ENCODE measurements around the gene SOX21.
A peak's percentile ranks its signal among the peaks of the same experiment; 100 is the strongest.
"Not testable (repeated sequence)": the region's sequence is repeated elsewhere in the genome, so short reads cannot be mapped to it uniquely, and the experiment has no call there.

SOX21 gene

GRCh38 chr13:94712287-94712811, at the start of gene SOX21:
Gene SOX21 (minus strand): TSS chr13:94712545. CDS start chr13:94712049, 496 bp downstream.
- no peak for DNase-seq (ENCODE audit: low spot score)

DNA sequence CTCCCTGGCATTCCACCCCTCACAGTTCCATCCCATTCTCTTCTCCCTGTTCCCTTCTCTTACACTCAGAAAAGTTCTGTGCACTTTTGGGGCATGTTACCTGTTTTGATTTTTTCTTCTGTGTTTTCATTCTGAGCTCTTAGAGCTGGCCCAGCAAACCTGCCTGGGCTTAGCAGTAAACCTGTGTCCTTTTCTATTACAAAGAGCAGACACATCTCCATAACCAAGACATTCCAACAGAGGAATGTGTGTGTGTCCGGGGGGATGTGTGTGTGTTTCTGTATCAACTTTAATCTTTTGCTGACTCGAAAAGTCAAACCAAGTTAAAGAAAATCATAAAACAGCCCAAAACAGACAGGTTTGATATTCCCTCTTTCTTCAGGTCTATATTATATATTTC, 49.1 kb upstream of the SOX21 start:
- DNase-seq (ENCODE audit: low spot score) = no peak

GRCh38 chr13:94759120-94759728, 46.9 kb upstream of the SOX21 start:
- no peak for DNase-seq (ENCODE audit: low spot score)

- no peak for DNase-seq (ENCODE audit: low spot score)
Observed at GRCh38 chr13:94758436-94758960, 46.2 kb upstream of the SOX21 start.

GRCh38 chr13:94753327-94753726, 41.0 kb upstream of the SOX21 start:
- no peak for DNase-seq (ENCODE audit: low spot score)

DNA sequence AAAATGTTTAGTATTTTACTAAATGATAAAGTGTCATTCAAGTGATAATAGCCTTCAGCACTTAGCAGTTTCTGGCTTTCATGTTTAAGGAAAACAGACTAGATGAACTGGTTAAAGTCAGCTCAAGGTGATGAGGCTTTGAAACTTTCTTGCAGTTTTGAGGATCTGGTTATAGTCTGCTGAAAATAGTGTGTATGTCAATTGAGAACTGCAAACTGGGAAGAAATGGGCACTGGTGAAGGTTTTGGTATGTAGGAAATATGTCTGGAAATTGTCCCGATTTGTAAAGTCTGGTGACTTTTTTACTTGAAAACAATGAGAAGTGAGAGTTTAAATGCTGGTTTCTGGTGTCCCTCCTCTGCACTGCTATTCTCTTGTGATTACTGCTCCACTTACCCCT, 36.8 kb upstream of the SOX21 start:
- no peak for DNase-seq (ENCODE audit: low spot score)

DNA sequence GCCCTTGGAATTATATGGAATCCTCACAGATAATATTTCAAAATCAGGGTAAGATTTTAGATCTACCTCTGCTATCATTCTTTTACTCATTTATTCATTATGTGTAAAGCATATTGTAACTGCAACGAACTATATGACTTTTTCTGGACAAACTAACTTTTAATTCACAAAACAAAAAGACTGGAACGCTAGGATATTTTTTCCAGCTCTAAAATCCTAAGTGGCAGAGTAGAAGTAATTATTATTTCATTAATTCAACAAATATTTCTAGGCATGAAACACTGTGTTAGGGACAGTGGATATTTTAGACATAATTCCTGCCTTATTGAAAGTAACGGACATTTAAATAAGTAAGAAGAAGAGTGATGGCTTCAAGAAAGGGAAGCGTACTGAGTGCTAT, 26.9 kb upstream of the SOX21 start:
- DNase-seq (ENCODE audit: low spot score) = no peak

- no peak for DNase-seq (ENCODE audit: low spot score)
Observed at GRCh38 chr13:94731028-94731427, 18.7 kb upstream of the SOX21 start.

DNA sequence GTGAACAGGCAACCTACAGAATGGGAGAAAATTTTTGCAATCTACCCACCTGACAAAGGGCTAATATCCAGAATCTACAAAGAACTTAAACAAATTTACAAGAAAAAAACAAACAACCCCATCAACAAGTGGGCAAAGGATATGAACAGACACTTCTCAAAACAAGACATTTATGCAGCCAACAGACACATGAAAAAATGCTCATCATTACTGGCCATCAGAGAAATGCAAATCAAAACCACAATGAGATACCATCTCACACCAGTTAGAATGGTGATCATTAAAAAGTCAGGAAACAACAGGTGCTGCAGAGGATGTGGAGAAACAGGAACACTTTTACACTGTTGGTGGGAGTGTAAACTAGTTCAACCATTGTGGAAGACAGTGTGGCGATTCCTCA, 17.6 kb upstream of the SOX21 start:
- not testable (repeated sequence) for DNase-seq (ENCODE audit: low spot score)

DNA sequence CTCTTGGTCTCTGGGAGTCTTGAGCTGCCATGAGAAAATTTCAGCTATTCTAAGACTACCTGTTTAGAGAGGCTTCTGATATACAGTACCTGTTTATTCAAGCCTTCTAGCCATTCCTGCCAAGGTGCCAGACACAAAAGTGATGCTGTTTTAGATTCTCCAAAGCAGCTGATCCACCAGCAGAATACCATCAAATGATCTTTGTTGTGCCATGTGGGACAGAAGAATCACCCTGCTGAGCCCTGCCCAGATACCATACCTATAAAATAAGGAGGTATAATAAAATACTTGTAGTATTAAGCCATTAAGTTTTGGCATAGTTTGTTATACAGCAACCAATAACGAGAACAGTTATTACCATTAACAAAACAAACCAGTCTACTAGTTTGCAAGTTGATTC, 14.1 kb upstream of the SOX21 start:
- no peak for DNase-seq (ENCODE audit: low spot score)

DNA sequence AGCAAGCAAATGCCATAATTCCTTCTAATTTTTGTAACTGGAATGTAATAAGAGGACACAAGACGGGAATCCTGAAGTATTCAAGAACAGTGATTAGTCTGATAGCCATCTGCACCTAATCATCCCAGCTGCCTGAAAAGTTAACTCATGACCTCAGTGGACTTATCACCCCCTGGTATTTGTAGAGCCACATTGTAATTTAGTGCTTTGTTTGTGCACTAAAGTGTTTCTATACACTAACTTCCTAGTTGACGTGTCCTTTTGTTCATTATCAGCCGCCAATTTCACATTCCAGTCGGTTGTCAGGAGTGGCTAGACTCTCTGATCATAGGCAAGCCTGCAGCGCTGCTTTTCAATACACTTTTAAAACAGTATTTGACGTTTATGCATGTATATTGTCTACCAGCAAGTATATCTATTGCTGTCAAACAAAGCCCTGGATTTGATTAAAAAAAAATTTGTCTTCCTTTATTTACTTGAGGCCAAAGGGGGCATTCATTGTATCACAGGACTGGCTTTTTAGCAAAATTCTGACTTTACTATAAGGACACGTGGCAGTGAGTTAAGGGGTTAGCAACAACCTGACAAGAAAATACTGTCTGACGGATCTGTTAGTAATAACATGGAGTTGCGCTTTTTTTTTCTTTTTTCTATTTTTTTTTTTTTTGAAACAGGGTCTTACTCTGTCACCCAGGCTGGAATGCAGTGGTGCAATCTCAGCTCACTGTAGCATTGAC, 10.4 kb upstream of the SOX21 start:
- no peak for DNase-seq (ENCODE audit: low spot score)

GRCh38 chr13:94718697-94719096, 6.4 kb upstream of the SOX21 start:
- DNase-seq (ENCODE audit: low spot score) = not testable (repeated sequence)

- no peak for DNase-seq (ENCODE audit: low spot score)
Observed at GRCh38 chr13:94717916-94718315, 5.6 kb upstream of the SOX21 start.

DNA sequence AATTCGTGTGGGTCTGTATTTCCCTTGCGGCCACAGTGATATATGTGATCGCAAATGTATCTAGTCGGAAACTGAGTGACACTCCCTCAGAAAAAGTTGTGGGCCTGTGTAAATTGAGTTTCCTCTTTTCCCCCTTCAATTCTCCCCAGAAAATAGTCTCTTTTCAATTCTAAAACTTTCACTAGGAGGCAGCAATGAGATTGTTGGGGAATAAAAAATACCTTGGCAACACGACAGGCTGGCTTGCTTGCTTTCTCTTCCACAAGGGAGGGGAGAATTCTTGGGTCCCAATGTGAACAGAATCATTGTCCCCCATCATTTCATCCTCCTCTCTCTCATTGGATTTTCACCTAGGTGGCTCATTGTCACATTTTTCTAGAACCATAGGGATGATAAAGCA, 3.7 kb upstream of the SOX21 start:
- DNase-seq (ENCODE audit: low spot score) = no peak

- DNase-seq (ENCODE audit: low spot score) = no peak
Observed at GRCh38 chr13:94713561-94714182, 1.3 kb upstream of the SOX21 start.

DNA sequence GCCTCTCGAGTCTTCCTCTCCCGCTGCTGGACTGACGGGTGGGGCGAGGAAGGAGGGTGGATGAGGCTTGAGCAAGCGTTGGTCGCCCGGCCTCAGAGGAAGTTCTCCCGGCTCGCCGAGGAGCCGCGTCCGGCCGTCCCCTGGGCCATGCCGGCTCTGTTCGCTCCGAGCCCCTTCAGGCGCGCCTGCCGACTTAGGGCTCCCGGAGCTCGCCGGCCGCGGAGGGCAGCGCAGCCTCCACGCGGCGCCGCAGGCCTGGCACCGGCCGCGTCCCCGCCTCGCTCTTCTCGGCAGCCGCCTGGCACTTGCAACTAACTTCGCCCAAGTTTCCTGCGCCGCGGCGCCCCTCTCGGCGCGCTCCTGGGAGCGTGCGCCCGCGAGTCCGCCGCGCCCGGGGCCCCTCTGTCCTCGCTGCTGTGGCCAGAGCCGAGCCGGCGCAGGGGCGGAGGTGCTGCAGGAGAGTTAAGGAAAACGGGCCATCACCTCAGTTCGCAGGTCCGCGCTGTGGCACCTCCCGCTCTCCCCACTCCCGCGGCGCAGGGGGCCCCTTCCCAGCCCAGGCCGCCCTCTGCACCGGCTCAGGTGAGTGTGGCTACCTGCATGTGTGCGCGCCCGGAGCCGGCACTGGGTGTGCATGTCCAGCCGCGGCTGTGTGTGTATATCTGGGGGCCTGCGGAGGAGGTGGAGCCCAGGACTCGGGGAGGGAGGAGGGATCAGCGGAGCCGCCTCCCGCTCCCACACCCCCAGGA, 641 bp upstream of the SOX21 start:
- DNase-seq (ENCODE audit: low spot score) = peak; percentile 79

GRCh38 chr13:94711561-94712286, 621 bp downstream of the SOX21 start:
- DNase-seq (ENCODE audit: low spot score) = peak; percentile 41

- peak; percentile 38 for DNase-seq (ENCODE audit: low spot score)
Observed at GRCh38 chr13:94710881-94711560, 1.3 kb downstream of the SOX21 start.

- DNase-seq (ENCODE audit: low spot score) = no peak
Observed at GRCh38 chr13:94710065-94710781, 2.1 kb downstream of the SOX21 start.

Measured in GM03348 (cell line).